HCT116 (cell line): ENCODE results near the gene PRPF6.
A peak's percentile ranks its signal among the peaks of the same experiment; 100 is the strongest.

ENCODE experiments used
- CTCF ChIP-seq, 3 experiments: fragments of 200-600 bp in 1 of 3; sonication (generic) in 1 of 3; IDR thresholded peaks in 2 of 3; conservative IDR thresholded peaks in 1 of 3; 2 replicates each; pipeline ENCODE4 v1.5.1; 2012 to 2017; ENCODE audit warnings: low read depth in 2 of 3, low read length in 2 of 3, antibody characterized with exemption in 1 of 3, borderline replicate concordance in 1 of 3, control low read depth in 1 of 3, mild to moderate bottlenecking in 1 of 3, mixed read lengths in 1 of 3, mixed run types in 1 of 3, moderate library complexity in 1 of 3; ENCODE audit not compliant: insufficient read depth in 1 of 3
- POLR2A ChIP-seq: IDR thresholded peaks from 2 replicates; pipeline ENCODE4 v1.7.0; 2011; ENCODE audit warnings: borderline replicate concordance; ENCODE audit not compliant: insufficient read depth, insufficient read length; ENCODE audit errors: extremely low read depth
- POLR2AphosphoS5 ChIP-seq: IDR thresholded peaks from 2 replicates; pipeline ENCODE4 v1.6.1; 2011; ENCODE audit warnings: mild to moderate bottlenecking, low read depth, low read length, moderate library complexity
- SIN3A ChIP-seq: IDR thresholded peaks from 2 replicates; pipeline ENCODE4 v1.6.1; 2012; ENCODE audit warnings: low read depth
- TCF7L2 ChIP-seq: IDR thresholded peaks from 2 replicates; pipeline ENCODE4 v1.7.0; 2011; ENCODE audit warnings: borderline replicate concordance, inconsistent platforms; ENCODE audit not compliant: insufficient read depth, insufficient read length; ENCODE audit errors: extremely low read depth

GRCh38 chr20:63980806-63981728 is at the start of gene PRPF6:
- TF ChIP-seq CTCF (IDR thresholded peaks at IDR 0.05 in 2 of 3, conservative IDR thresholded peaks at IDR 0.05 in 1 of 3; ENCODE audit: borderline replicate concordance in 1 of 3, insufficient read depth in 1 of 3, low read depth in 2 of 3, low read length in 2 of 3) (peak in 2 of 3 experiments; percentile 82 to 91; a peak in 4 of 6 replicates), POLR2AphosphoS5 (peak; percentile 70), POLR2A (no peak), SIN3A (no peak), TCF7L2 (peak; percentile 42)
